DMS79 (cell line): Measurements from ENCODE around the gene ITPR2.
A peak's percentile ranks its signal among the peaks of the same experiment; 100 is the strongest.
"Not testable (repeated sequence)": the region's sequence is repeated elsewhere in the genome, so short reads cannot be mapped to it uniquely, and the experiment has no call there.

Source experiments
- DNase-seq: peaks from one replicate; lab custom pipeline; 2025; lab: John Stamatoyannopoulos, UW

ITPR2 gene

GRCh38 chr12:26786865-26787514 is 46.0 kb downstream of the ITPR2 start:
- no peak for DNase-seq

GRCh38 chr12:26786491-26786864 is 46.5 kb downstream of the ITPR2 start:
- DNase-seq = no peak

GRCh38 chr12:26783816-26784379 is 49.1 kb downstream of the ITPR2 start:
- not testable (repeated sequence) for DNase-seq

- DNase-seq = no peak
These were observed 49.9 kb downstream of the ITPR2 start for GRCh38 chr12:26783131-26783526.

GRCh38 chr12:26782372-26783130 is 50.4 kb downstream of the ITPR2 start:
- no peak for DNase-seq

GRCh38 chr12:26780656-26781055 is 52.3 kb downstream of the ITPR2 start:
- DNase-seq = not testable (repeated sequence)

- DNase-seq = not testable (repeated sequence)
These were observed 54.7 kb downstream of the ITPR2 start for GRCh38 chr12:26778173-26778775.

GRCh38 chr12:26777236-26777635 is 55.8 kb downstream of the ITPR2 start:
- no peak for DNase-seq

- DNase-seq = not testable (repeated sequence)
These were observed 57.0 kb downstream of the ITPR2 start for GRCh38 chr12:26775991-26776390.

GRCh38 chr12:26773313-26774104 is 59.5 kb downstream of the ITPR2 start:
- DNase-seq = no peak

GRCh38 chr12:26771861-26772260 is 61.1 kb downstream of the ITPR2 start:
- DNase-seq = no peak

- DNase-seq = no peak
These were observed 62.5 kb downstream of the ITPR2 start for GRCh38 chr12:26770239-26771070.

GRCh38 chr12:26769611-26770010 is 63.4 kb downstream of the ITPR2 start:
- DNase-seq = no peak

- peak; percentile 59 for DNase-seq
These were observed 64.1 kb downstream of the ITPR2 start for GRCh38 chr12:26768611-26769603.

GRCh38 chr12:26767865-26768264 is 65.1 kb downstream of the ITPR2 start:
- DNase-seq = no peak

GRCh38 chr12:26767116-26767515 is 65.9 kb downstream of the ITPR2 start:
- no peak for DNase-seq

- no peak for DNase-seq
These were observed 70.8 kb downstream of the ITPR2 start for GRCh38 chr12:26762186-26762585.

GRCh38 chr12:26761775-26762174 is 71.2 kb downstream of the ITPR2 start:
- DNase-seq = no peak

- DNase-seq = no peak
These were observed 72.2 kb downstream of the ITPR2 start for GRCh38 chr12:26760657-26761293.
